ENCODE results near the gene NET1.

Gene NET1

GRCh38 chr10:5494611-5495010 lies 82.3 kb downstream of the NET1 start:
- H3K36me3 ChIP-seq (ENCODE audit: insufficient read depth, low read length) = no peaks in the 10 kb centered on the region
- no peak overlapping the region for H2AFZ ChIP-seq (ENCODE audit: low read depth, low read length)
- no peaks in the 10 kb centered on the region for H4K20me1 ChIP-seq (ENCODE audit: insufficient read depth, low read length)
- no peaks in the 10 kb centered on the region for H3K9me3 ChIP-seq (ENCODE audit: insufficient read depth, low read length, severe bottlenecking)
- no peaks in the 10 kb centered on the region for H3K27me3 ChIP-seq (ENCODE audit: insufficient read depth, low read length, poor library complexity)
- no peak overlapping the region for H3K4me2 ChIP-seq (ENCODE audit: insufficient read depth, low read length)
- ATAC-seq (ENCODE audit: insufficient read depth, low read depth) = no peak
- DNase-seq = no peak
- no peak overlapping the region for H3K9ac ChIP-seq (ENCODE audit: low read depth, low read length)
- H3K4me1 ChIP-seq (ENCODE audit: insufficient read depth, low read length) = no peaks in the 10 kb centered on the region
- H3K79me2 ChIP-seq (ENCODE audit: insufficient read depth, low read length) = no peaks in the 10 kb centered on the region
- TF ChIP-seq EZH2 (IDR thresholded peaks at IDR 0.05; ENCODE audit: borderline replicate concordance, low read depth, low read length, severe bottlenecking) (no peak), CTCF (IDR thresholded peaks at IDR 0.05; ENCODE audit: borderline replicate concordance, extremely low read depth, low read length, poor library complexity, severe bottlenecking) (no peak)
- H3K27ac ChIP-seq (ENCODE audit: low read length) = no peak overlapping the region
- H3K4me3 ChIP-seq (ENCODE audit: low read depth in 1 of 2, low read length in 2 of 2) = no peak overlapping the region

GRCh38 chr10:5496261-5497250 lies 84.2 kb downstream of the NET1 start:
- no peaks in the 10 kb centered on the region for H3K36me3 ChIP-seq (ENCODE audit: insufficient read depth, low read length)
- H3K9ac ChIP-seq (ENCODE audit: low read depth, low read length) = no peak overlapping the region
- no peak overlapping the region for H3K4me2 ChIP-seq (ENCODE audit: insufficient read depth, low read length)
- no peak overlapping the region for H3K27ac ChIP-seq (ENCODE audit: low read length)
- no peak overlapping the region for H2AFZ ChIP-seq (ENCODE audit: low read depth, low read length)
- DNase-seq = no peak
- H4K20me1 ChIP-seq (ENCODE audit: insufficient read depth, low read length) = peaks cover 2% of the 10 kb centered on the region; the same call in 1 of the 2 replicates
- no peaks in the 10 kb centered on the region for H3K9me3 ChIP-seq (ENCODE audit: insufficient read depth, low read length, severe bottlenecking)
- peaks cover 5% of the 10 kb centered on the region for H3K27me3 ChIP-seq (ENCODE audit: insufficient read depth, low read length, poor library complexity)
- no peak for TF ChIP-seq EZH2 (IDR thresholded peaks at IDR 0.05; ENCODE audit: borderline replicate concordance, low read depth, low read length, severe bottlenecking)
- no peak overlapping the region for H3K4me3 ChIP-seq (ENCODE audit: low read depth in 1 of 2, low read length in 2 of 2)
- no peaks in the 10 kb centered on the region for H3K79me2 ChIP-seq (ENCODE audit: insufficient read depth, low read length)
- no peaks in the 10 kb centered on the region for H3K4me1 ChIP-seq (ENCODE audit: insufficient read depth, low read length)
- ATAC-seq (ENCODE audit: insufficient read depth, low read depth) = no peak

- ATAC-seq (ENCODE audit: insufficient read depth, low read depth) = no peak
- Histone ChIP-seq H3K27me3 (ENCODE audit: insufficient read depth, low read length, poor library complexity) (peaks cover 5% of the 10 kb centered on the region), H4K20me1 (ENCODE audit: insufficient read depth, low read length) (peaks cover 2% of the 10 kb centered on the region; the same call in 1 of the 2 replicates), H3K9me3 (ENCODE audit: insufficient read depth, low read length, severe bottlenecking) (no peaks in the 10 kb centered on the region), H3K27ac (ENCODE audit: low read length) (no peak overlapping the region), H3K4me2 (ENCODE audit: insufficient read depth, low read length) (no peak overlapping the region), H3K4me3 (ENCODE audit: low read depth in 1 of 2, low read length in 2 of 2) (no peak overlapping the region), H2AFZ (ENCODE audit: low read depth, low read length) (no peak overlapping the region), H3K9ac (ENCODE audit: low read depth, low read length) (no peak overlapping the region), H3K4me1 (ENCODE audit: insufficient read depth, low read length) (no peaks in the 10 kb centered on the region), H3K79me2 (ENCODE audit: insufficient read depth, low read length) (no peaks in the 10 kb centered on the region), H3K36me3 (ENCODE audit: insufficient read depth, low read length) (no peaks in the 10 kb centered on the region)
- TF ChIP-seq EZH2 (IDR thresholded peaks at IDR 0.05; ENCODE audit: borderline replicate concordance, low read depth, low read length, severe bottlenecking) (no peak), CTCF (IDR thresholded peaks at IDR 0.05; ENCODE audit: borderline replicate concordance, extremely low read depth, low read length, poor library complexity, severe bottlenecking) (no peak)
- no peak for DNase-seq
Observed at GRCh38 chr10:5497289-5497688, 84.9 kb downstream of the NET1 start.
